Measurements from ENCODE around the gene CROCC. TPM values are rescaled to one million over a fixed set of nuclear protein-coding genes. Genes with fewer than 3 reads are reported as not detected.
A peak's percentile ranks its signal among the peaks of the same experiment; 100 is the strongest.

Gene CROCC
- total and polyA plus RNA-seq, 9 of the 15 experiments (the other 6 are each of a cell fraction or from before 2014, with no cell fraction given): 0.17 to 15.4 (median 7.6) TPM

DNA sequence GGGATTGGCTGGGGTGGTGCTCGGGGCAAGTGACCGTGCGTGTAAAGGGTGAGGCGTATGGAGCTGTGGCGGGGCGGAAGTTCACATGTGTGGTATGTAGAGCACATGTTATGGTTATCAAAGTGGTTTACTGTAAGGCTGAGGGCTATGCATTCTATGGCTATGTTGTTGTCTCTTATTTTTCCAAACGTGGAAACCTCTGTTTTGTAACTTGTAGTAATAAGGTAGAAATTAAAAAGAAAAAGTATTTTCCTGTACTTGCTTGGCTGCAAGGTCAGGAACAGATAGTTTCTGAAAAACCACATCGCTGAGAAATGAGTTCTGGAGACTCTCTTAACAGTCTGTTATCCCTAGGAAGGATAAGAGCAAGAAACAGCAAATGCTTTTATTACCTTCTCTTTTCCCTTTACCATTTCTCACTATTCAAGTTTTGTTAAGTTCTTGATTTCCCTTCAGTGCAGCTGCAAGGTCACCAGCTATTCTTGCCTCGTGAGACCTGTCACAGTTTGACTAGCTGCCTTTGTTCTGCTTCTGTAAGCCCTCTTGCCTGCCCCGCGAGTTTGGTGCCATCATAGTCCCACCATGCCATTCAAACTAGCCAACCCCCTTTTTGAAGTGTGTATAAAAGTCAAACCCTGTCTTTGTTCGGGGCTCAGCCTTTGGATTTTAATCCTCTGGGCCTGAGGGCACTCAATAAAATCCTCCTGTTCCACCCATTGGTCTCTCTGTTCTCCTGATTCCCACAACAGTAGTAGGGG lies 16.4 kb upstream of the CROCC start (continued):
- no peak for TF ChIP-seq CHD7 (IDR thresholded peaks at IDR 0.05; ENCODE audit: low read depth, low read length)
- peak; percentile 49; the same call in 1 of the 2 replicates for TF ChIP-seq MAFK (IDR thresholded peaks at IDR 0.05; ENCODE audit: low read length)
- TF ChIP-seq ZNF24 (IDR thresholded peaks at IDR 0.05): 0 out of 2 replicates have a peak, but pooled peaks have one; percentile 16
- TF ChIP-seq TFE3 (CRISPR knock-in tag; IDR thresholded peaks at IDR 0.05): peak; percentile 66
- TF ChIP-seq LCOR (CRISPR knock-in tag; IDR thresholded peaks at IDR 0.05): peak; percentile 96
- TF ChIP-seq, protein P1, sequence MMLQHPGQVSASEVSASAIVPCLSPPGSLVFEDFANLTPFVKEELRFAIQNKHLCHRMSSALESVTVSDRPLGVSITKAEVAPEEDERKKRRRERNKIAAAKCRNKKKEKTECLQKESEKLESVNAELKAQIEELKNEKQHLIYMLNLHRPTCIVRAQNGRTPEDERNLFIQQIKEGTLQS (IDR thresholded peaks at IDR 0.05): no peak
- TF ChIP-seq, protein P1 (CRISPR knock-in tag; conservative IDR thresholded peaks at IDR 0.05): peak; percentile 94
- peak; percentile 98 for TF ChIP-seq ZNF41 (CRISPR knock-in tag; conservative IDR thresholded peaks at IDR 0.05)
- peak; percentile 28 for TF ChIP-seq ESRRA (IDR thresholded peaks at IDR 0.05; ENCODE audit: borderline replicate concordance, low read depth)
- no peak for TF ChIP-seq CCAR2 (IDR thresholded peaks at IDR 0.05; ENCODE audit: low read depth, low read length)
- TF ChIP-seq, protein P2, sequence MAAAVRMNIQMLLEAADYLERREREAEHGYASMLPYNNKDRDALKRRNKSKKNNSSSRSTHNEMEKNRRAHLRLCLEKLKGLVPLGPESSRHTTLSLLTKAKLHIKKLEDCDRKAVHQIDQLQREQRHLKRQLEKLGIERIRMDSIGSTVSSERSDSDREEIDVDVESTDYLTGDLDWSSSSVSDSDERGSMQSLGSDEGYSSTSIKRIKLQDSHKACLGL (CRISPR knock-in tag; IDR thresholded peaks at IDR 0.05; ENCODE audit: borderline replicate concordance, poor library complexity, severe bottlenecking): no peak
- peak; percentile 97 for TF ChIP-seq ZNF354B (CRISPR knock-in tag; IDR thresholded peaks at IDR 0.05)
